Stimulated activated naive CD8-positive, alpha-beta T cell treated with anti-CD3 and anti-CD28 coated beads, Interleukin-15, Interleukin-2, amounts not matched to agents 100 ng/mL and 50 ng/mL, for 24 hours (primary cell): Measurements from ENCODE around the gene RAB43.

Experiments used
- H3K27ac Mint-ChIP-seq: one replicate; pipeline ENCODE4 v1.8.0; 2021; ENCODE audit warnings: mild to moderate bottlenecking, mixed read lengths
- H3K27me3 Mint-ChIP-seq: one replicate; pipeline ENCODE4 v1.8.0; 2021; ENCODE audit warnings: mixed read lengths
- H3K36me3 Mint-ChIP-seq: one replicate; pipeline ENCODE4 v1.8.0; 2021; ENCODE audit warnings: low read depth, mixed read lengths
- H3K4me1 Mint-ChIP-seq: one replicate; pipeline ENCODE4 v1.8.0; 2021; ENCODE audit warnings: low read depth, mixed read lengths
- H3K4me3 Mint-ChIP-seq: one replicate; pipeline ENCODE4 v1.8.0; 2021; ENCODE audit warnings: mild to moderate bottlenecking, mixed read lengths
- H3K9me3 Mint-ChIP-seq: one replicate; pipeline ENCODE4 v1.8.0; 2021; ENCODE audit warnings: mixed read lengths

RAB43 gene

GRCh38 chr3:129063841-129064482 lies 57.6 kb downstream of the RAB43 start:
- H3K27me3 Mint-ChIP-seq: no peaks in the 10 kb centered on the region
- H3K27ac Mint-ChIP-seq: no peak overlapping the region
- H3K9me3 Mint-ChIP-seq: no peaks in the 10 kb centered on the region
- no peak overlapping the region for H3K4me3 Mint-ChIP-seq
- H3K4me1 Mint-ChIP-seq: peaks cover 2% of the 10 kb centered on the region
- no peaks in the 10 kb centered on the region for H3K36me3 Mint-ChIP-seq

- peaks cover 8% of the 10 kb centered on the region for H3K4me1 Mint-ChIP-seq
- no peak overlapping the region for H3K27ac Mint-ChIP-seq
- H3K4me3 Mint-ChIP-seq: no peak overlapping the region
- H3K9me3 Mint-ChIP-seq: no peaks in the 10 kb centered on the region
- no peaks in the 10 kb centered on the region for H3K27me3 Mint-ChIP-seq
- H3K36me3 Mint-ChIP-seq: no peaks in the 10 kb centered on the region
These were observed 58.4 kb downstream of the RAB43 start for GRCh38 chr3:129063091-129063640.

- H3K27me3 Mint-ChIP-seq: no peaks in the 10 kb centered on the region
- H3K4me1 Mint-ChIP-seq: peaks cover 8% of the 10 kb centered on the region
- no peaks in the 10 kb centered on the region for H3K36me3 Mint-ChIP-seq
- no peaks in the 10 kb centered on the region for H3K9me3 Mint-ChIP-seq
- H3K27ac Mint-ChIP-seq: no peak overlapping the region
- no peak overlapping the region for H3K4me3 Mint-ChIP-seq
These were observed 59.4 kb downstream of the RAB43 start for GRCh38 chr3:129061888-129062834.

- Mint-ChIP-seq H3K36me3 (no peaks in the 10 kb centered on the region), H3K27ac (no peak overlapping the region), H3K4me1 (peaks cover 8% of the 10 kb centered on the region), H3K9me3 (no peaks in the 10 kb centered on the region), H3K27me3 (no peaks in the 10 kb centered on the region), H3K4me3 (no peak overlapping the region)
These were observed 60.3 kb downstream of the RAB43 start for GRCh38 chr3:129061023-129061887.

- Mint-ChIP-seq H3K36me3 (no peaks in the 10 kb centered on the region), H3K9me3 (no peaks in the 10 kb centered on the region), H3K4me3 (no peak within 1 kb of the TSS), H3K4me1 (peaks cover 8% of the 10 kb centered on the region), H3K27ac (no peak within 1 kb of the TSS), H3K27me3 (no peaks in the 10 kb centered on the region)
These were observed 61.2 kb downstream of the RAB43 start, which contains the start of gene GP9 for GRCh38 chr3:129060276-129061022. Gene GP9, plus strand, starts transcription at chr3:129060779. Its CDS starts 961 bp downstream, at chr3:129061740.

GRCh38 chr3:129059311-129059958 lies 62.2 kb downstream of the RAB43 start:
- peaks cover 8% of the 10 kb centered on the region for H3K4me1 Mint-ChIP-seq
- H3K27me3 Mint-ChIP-seq: no peaks in the 10 kb centered on the region
- no peaks in the 10 kb centered on the region for H3K36me3 Mint-ChIP-seq
- no peak overlapping the region for H3K27ac Mint-ChIP-seq
- no peaks in the 10 kb centered on the region for H3K9me3 Mint-ChIP-seq
- H3K4me3 Mint-ChIP-seq: no peak overlapping the region

- Mint-ChIP-seq H3K27me3 (no peaks in the 10 kb centered on the region), H3K4me3 (no peak overlapping the region), H3K4me1 (peaks cover 11% of the 10 kb centered on the region), H3K9me3 (no peaks in the 10 kb centered on the region), H3K36me3 (no peaks in the 10 kb centered on the region), H3K27ac (no peak overlapping the region)
These were observed 63.0 kb downstream of the RAB43 start for GRCh38 chr3:129058441-129059200.

- Mint-ChIP-seq H3K27ac (no peak overlapping the region), H3K36me3 (no peaks in the 10 kb centered on the region), H3K9me3 (no peaks in the 10 kb centered on the region), H3K4me3 (no peak overlapping the region), H3K4me1 (peaks cover 16% of the 10 kb centered on the region), H3K27me3 (no peaks in the 10 kb centered on the region)
These were observed 64.4 kb downstream of the RAB43 start for GRCh38 chr3:129057249-129057648.

GRCh38 chr3:129056451-129057173 lies 65.0 kb downstream of the RAB43 start:
- H3K4me1 Mint-ChIP-seq: peaks cover 16% of the 10 kb centered on the region
- H3K36me3 Mint-ChIP-seq: no peaks in the 10 kb centered on the region
- no peaks in the 10 kb centered on the region for H3K9me3 Mint-ChIP-seq
- no peak overlapping the region for H3K4me3 Mint-ChIP-seq
- H3K27me3 Mint-ChIP-seq: no peaks in the 10 kb centered on the region
- no peak overlapping the region for H3K27ac Mint-ChIP-seq

GRCh38 chr3:129054605-129055104 lies 66.9 kb downstream of the RAB43 start:
- no peak overlapping the region for H3K27ac Mint-ChIP-seq
- no peak overlapping the region for H3K4me3 Mint-ChIP-seq
- no peaks in the 10 kb centered on the region for H3K9me3 Mint-ChIP-seq
- no peaks in the 10 kb centered on the region for H3K36me3 Mint-ChIP-seq
- H3K27me3 Mint-ChIP-seq: no peaks in the 10 kb centered on the region
- H3K4me1 Mint-ChIP-seq: peaks cover 16% of the 10 kb centered on the region

- H3K36me3 Mint-ChIP-seq: no peaks in the 10 kb centered on the region
- no peak overlapping the region for H3K4me3 Mint-ChIP-seq
- no peak overlapping the region for H3K27ac Mint-ChIP-seq
- H3K4me1 Mint-ChIP-seq: peaks cover 8% of the 10 kb centered on the region
- H3K27me3 Mint-ChIP-seq: no peaks in the 10 kb centered on the region
- H3K9me3 Mint-ChIP-seq: peaks cover 5% of the 10 kb centered on the region
These were observed 68.9 kb downstream of the RAB43 start for GRCh38 chr3:129052675-129053074.

- no peak overlapping the region for H3K4me3 Mint-ChIP-seq
- no peaks in the 10 kb centered on the region for H3K36me3 Mint-ChIP-seq
- H3K27me3 Mint-ChIP-seq: no peaks in the 10 kb centered on the region
- no peak overlapping the region for H3K27ac Mint-ChIP-seq
- peaks cover 8% of the 10 kb centered on the region for H3K4me1 Mint-ChIP-seq
- peaks cover 5% of the 10 kb centered on the region for H3K9me3 Mint-ChIP-seq
These were observed 69.7 kb downstream of the RAB43 start for GRCh38 chr3:129051871-129052340.
